Measurements from ENCODE around the gene ALPG. TPM values are rescaled to one million over a fixed set of nuclear protein-coding genes. Genes with fewer than 3 reads are reported as not detected.

Gene ALPG
- total and polyA plus RNA-seq, 10 of the 15 experiments (the other 5 are each of a cell fraction or from before 2014, with no cell fraction given) = not detected

GRCh38 chr2:232447091-232447620 is 40.5 kb downstream of the ALPG start (continued):
- TF ChIP-seq BCLAF1 (IDR thresholded peaks at IDR 0.05) = no peak
- TF ChIP-seq NFYB (IDR thresholded peaks at IDR 0.05; ENCODE audit: insufficient read depth, low read depth, low read length) = no peak
- no peak for TF ChIP-seq NR2F1 (conservative IDR thresholded peaks at IDR 0.05)
- no peak for TF ChIP-seq SRF (IDR thresholded peaks at IDR 0.05; ENCODE audit: low read depth in 2 of 2, low read length in 2 of 2)

- Histone ChIP-seq H3K9ac (ENCODE audit: control insufficient read depth, insufficient read depth, low read length) (no peak overlapping the region), H2AFZ (ENCODE audit: control insufficient read depth, low read depth, low read length) (no peak overlapping the region)
- in situ Hi-C loops (cut with MboI) = no loop called here
- TF ChIP-seq SREBF2 (IDR thresholded peaks at IDR 0.05; ENCODE audit: low read length) (no peak), HDAC6 (IDR thresholded peaks at IDR 0.05; ENCODE audit: unreplicated experiment) (no peak), ZSCAN29 (IDR thresholded peaks at IDR 0.05) (no peak), PAX5 (IDR thresholded peaks at IDR 0.05; ENCODE audit: borderline replicate concordance, low read depth, low read length) (no peak), ZBED1 (IDR thresholded peaks at IDR 0.05; ENCODE audit: borderline replicate concordance) (no peak), DPF2 (IDR thresholded peaks at IDR 0.05) (no peak), LARP7 (IDR thresholded peaks at IDR 0.05) (no peak), MEF2A (IDR thresholded peaks at IDR 0.05; ENCODE audit: insufficient read depth, low read depth, low read length) (no peak), ZNF274 (IDR thresholded peaks at IDR 0.05; ENCODE audit: insufficient read depth, insufficient read length) (no peak), CEBPB (IDR thresholded peaks at IDR 0.05; ENCODE audit: borderline replicate concordance in 1 of 2, low read depth in 2 of 2, low read length in 2 of 2) (no peak)
- TF ChIP-seq, protein P1, sequence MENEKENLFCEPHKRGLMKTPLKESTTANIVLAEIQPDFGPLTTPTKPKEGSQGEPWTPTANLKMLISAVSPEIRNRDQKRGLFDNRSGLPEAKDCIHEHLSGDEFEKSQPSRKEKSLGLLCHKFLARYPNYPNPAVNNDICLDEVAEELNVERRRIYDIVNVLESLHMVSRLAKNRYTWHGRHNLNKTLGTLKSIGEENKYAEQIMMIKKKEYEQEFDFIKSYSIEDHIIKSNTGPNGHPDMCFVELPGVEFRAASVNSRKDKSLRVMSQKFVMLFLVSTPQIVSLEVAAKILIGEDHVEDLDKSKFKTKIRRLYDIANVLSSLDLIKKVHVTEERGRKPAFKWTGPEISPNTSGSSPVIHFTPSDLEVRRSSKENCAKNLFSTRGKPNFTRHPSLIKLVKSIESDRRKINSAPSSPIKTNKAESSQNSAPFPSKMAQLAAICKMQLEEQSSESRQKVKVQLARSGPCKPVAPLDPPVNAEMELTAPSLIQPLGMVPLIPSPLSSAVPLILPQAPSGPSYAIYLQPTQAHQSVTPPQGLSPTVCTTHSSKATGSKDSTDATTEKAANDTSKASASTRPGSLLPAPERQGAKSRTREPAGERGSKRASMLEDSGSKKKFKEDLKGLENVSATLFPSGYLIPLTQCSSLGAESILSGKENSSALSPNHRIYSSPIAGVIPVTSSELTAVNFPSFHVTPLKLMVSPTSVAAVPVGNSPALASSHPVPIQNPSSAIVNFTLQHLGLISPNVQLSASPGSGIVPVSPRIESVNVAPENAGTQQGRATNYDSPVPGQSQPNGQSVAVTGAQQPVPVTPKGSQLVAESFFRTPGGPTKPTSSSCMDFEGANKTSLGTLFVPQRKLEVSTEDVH (IDR thresholded peaks at IDR 0.05; ENCODE audit: low read depth, partially characterized antibody) = no peak
- TF ChIP-seq, protein P2, sequence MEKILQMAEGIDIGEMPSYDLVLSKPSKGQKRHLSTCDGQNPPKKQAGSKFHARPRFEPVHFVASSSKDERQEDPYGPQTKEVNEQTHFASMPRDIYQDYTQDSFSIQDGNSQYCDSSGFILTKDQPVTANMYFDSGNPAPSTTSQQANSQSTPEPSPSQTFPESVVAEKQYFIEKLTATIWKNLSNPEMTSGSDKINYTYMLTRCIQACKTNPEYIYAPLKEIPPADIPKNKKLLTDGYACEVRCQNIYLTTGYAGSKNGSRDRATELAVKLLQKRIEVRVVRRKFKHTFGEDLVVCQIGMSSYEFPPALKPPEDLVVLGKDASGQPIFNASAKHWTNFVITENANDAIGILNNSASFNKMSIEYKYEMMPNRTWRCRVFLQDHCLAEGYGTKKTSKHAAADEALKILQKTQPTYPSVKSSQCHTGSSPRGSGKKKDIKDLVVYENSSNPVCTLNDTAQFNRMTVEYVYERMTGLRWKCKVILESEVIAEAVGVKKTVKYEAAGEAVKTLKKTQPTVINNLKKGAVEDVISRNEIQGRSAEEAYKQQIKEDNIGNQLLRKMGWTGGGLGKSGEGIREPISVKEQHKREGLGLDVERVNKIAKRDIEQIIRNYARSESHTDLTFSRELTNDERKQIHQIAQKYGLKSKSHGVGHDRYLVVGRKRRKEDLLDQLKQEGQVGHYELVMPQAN (conservative IDR thresholded peaks at IDR 0.05) = no peak
Measured at GRCh38 chr2:232447638-232448303, 41.1 kb downstream of the ALPG start.

More at GRCh38 chr2:232447638-232448303, 41.1 kb downstream of the ALPG start:
- Histone ChIP-seq H3K4me3 (no peak overlapping the region), H3K4me1 (ENCODE audit: control insufficient read depth, insufficient read depth, low read length) (no peaks in the 10 kb centered on the region; the same call in 1 of the 2 replicates), H3K79me2 (ENCODE audit: control insufficient read depth, insufficient read depth, low read length) (no peaks in the 10 kb centered on the region), H3K36me3 (ENCODE audit: control insufficient read depth in 2 of 2, insufficient read depth in 2 of 2, low read length in 1 of 2) (no peaks in the 10 kb centered on the region), H3K4me2 (ENCODE audit: control insufficient read depth, insufficient read depth) (no peak overlapping the region), H3K27me3 (replicated peaks in 1 of 2; ENCODE audit: control insufficient read depth in 2 of 2, insufficient read depth in 2 of 2, low read length in 1 of 2) (no peaks in the 10 kb centered on the region), H3K9me3 (replicated peaks; ENCODE audit: control insufficient read depth, insufficient read depth, low read length) (no peaks in the 10 kb centered on the region), H3K27ac (ENCODE audit: control insufficient read depth, insufficient read depth) (no peak overlapping the region), H4K20me1 (ENCODE audit: control insufficient read depth, insufficient read depth) (no peaks in the 10 kb centered on the region)
- ChIA-PET POLR2A (no interaction called here), CTCF (interaction anchor here (1.0 to 1.5 kb wide), 5 partner anchors 8 to 72 kb away, joined by 3 to 5 read pairs (median 3); partner anchors contain the start of genes ALPI and PRSS56), RAD21 (ENCODE audit: unreplicated experiment) (no interaction called here), SMC1A (ENCODE audit: uncharacterized antibody, unreplicated experiment) (no interaction called here)
- WGBS (ENCODE audit: insufficient coverage, insufficient replicate concordance, low lambda C conversion rate, missing lambda C conversion rate) = 46% methylated on average over 18 of the region's 18 CpGs
- no TSS peak for BruUV-seq (replicated peaks)
- DNase-seq (ENCODE audit: low read depth, low spot score) = no peak
- no peak for FAIRE-seq
- no peak for ATAC-seq
- intact Hi-C loops (cut with micrococcal nuclease; ENCODE audit: unreplicated experiment) = no loop called here

Data from GM12878 (cell line).